Esophagus muscularis mucosa (tissue), 4 donors: Measurements from ENCODE around the gene CTSS. TPM values are rescaled to one million over a fixed set of nuclear protein-coding genes. Genes with fewer than 3 reads are reported as not detected.
"Not testable (repeated sequence)": the region's sequence is repeated elsewhere in the genome, so short reads cannot be mapped to it uniquely, and the experiment has no call there.

Source experiments
- DNase-seq: peaks from one replicate; pipeline ENCODE4 v3.0.0-alpha.2; 2017; ENCODE audit errors: extremely low spot score
- H3K27ac ChIP-seq, 4 donors: fragments of 200-600 bp; sonication (generic); replicated peaks in 1 of 4; 1 replicate in 3 of 4; 2 replicates in 1 of 4; pipeline ENCODE4 v1.5.1; 2016 to 2019; ENCODE audit warnings: mild to moderate bottlenecking in 1 of 4
- H3K27me3 ChIP-seq, 4 donors: fragments of 200-600 bp; sonication (generic); one replicate each; pipeline versions ENCODE4 v1.5.1 to v1.6.0; 2016 to 2019
- H3K36me3 ChIP-seq, 4 donors: fragments of 200-600 bp; sonication (generic); one replicate each; pipeline ENCODE4 v1.5.1; 2016 to 2019
- H3K4me1 ChIP-seq, 4 donors: fragments of 200-600 bp; sonication (generic); one replicate each; pipeline ENCODE4 v1.5.1; 2016 to 2019
- H3K4me3 ChIP-seq, 4 donors: fragments of 200-600 bp; sonication (generic); 1 replicate in 2 of 4; 2 replicates in 2 of 4; pipeline ENCODE4 v1.5.1; 2016 to 2019; ENCODE audit warnings: mild to moderate bottlenecking in 4 of 4, moderate library complexity in 1 of 4
- H3K9me3 ChIP-seq, 4 donors: fragments of 200-600 bp; sonication (generic); 1 replicate in 3 of 4; 2 replicates in 1 of 4; pipeline ENCODE4 v1.5.1; 2016 to 2019
- EP300 ChIP-seq: sonication (generic); formaldehyde crosslinking; IDR thresholded peaks from one replicate; pipeline ENCODE4 v1.6.1; 2017; ENCODE audit warnings: antibody characterized with exemption
- POLR2A ChIP-seq: fragments of 450-650 bp; IDR thresholded peaks from one replicate; pipeline ENCODE4 v1.6.1; 2017; ENCODE audit warnings: antibody characterized with exemption, moderate library complexity, mild to moderate bottlenecking, low read depth
- POLR2AphosphoS5 ChIP-seq, 2 donors: sonication (generic); formaldehyde crosslinking; IDR thresholded peaks; one replicate each; pipeline ENCODE4 v1.6.1; 2017; ENCODE audit warnings: antibody characterized with exemption in 2 of 2
- WGBS: methylation state at CpG from one replicate; pipeline ENCODE4 v1.1.5; 2018; 5-methylcytosine and 5-hydroxymethylcytosine counted together
- intact Hi-C: fragments of 100-400 bp; cut with DNase I; formaldehyde crosslinking; loops from one replicate; pipeline ENCODE4 v1.15.1; 2023
- total RNA-seq, 4 donors: library from RNA; depleted of rRNA; stranded (reverse); fragments of >200 nt; gene quantifications; one replicate each; pipeline versions ENCODE4 v1.1.0 to v1.2.1, GENCODE V29; 2016
- TF ChIP-seq, protein P1 (sequence below), 3 experiments: fragments of 200-600 bp in 2 of 3; fragments of 450-650 bp in 1 of 3; sonication (generic) in 2 of 3; IDR thresholded peaks; one replicate each; pipeline ENCODE4 v1.5.1; 2017 to 2019; ENCODE audit warnings: antibody characterized with exemption in 3 of 3, mild to moderate bottlenecking in 2 of 3, moderate library complexity in 1 of 3

CTSS gene
- total RNA-seq, 4 donors from 2014 or later = 20.2 to 82.7 (median 45.2) TPM

DNA sequence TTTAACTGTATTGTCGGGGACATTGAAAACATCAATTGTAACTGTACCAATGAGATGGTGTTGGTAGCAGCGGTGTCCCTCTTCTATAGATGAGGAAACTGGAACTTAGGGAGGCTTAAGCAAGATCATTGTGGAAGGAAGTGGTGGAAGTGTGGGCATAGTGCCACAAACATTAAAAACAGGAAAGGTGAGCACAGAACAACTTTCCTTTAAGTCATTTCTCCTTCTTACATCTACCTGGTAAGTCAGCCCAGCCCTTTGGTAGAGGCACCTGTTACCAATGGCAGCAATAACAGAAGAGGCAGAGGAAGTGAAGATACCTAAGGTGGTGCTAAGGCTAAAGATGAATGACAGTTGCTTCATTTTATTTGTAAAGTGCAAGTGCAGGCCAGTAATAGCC lies 12.0 kb upstream of the CTSS start:
- no peaks in the 10 kb centered on the region for H3K4me1 ChIP-seq
- DNase-seq = no peak
- TF ChIP-seq POLR2AphosphoS5 (IDR thresholded peaks at IDR 0.05) (no peak), EP300 (no peak), POLR2A (no peak)
- TF ChIP-seq, protein P1, sequence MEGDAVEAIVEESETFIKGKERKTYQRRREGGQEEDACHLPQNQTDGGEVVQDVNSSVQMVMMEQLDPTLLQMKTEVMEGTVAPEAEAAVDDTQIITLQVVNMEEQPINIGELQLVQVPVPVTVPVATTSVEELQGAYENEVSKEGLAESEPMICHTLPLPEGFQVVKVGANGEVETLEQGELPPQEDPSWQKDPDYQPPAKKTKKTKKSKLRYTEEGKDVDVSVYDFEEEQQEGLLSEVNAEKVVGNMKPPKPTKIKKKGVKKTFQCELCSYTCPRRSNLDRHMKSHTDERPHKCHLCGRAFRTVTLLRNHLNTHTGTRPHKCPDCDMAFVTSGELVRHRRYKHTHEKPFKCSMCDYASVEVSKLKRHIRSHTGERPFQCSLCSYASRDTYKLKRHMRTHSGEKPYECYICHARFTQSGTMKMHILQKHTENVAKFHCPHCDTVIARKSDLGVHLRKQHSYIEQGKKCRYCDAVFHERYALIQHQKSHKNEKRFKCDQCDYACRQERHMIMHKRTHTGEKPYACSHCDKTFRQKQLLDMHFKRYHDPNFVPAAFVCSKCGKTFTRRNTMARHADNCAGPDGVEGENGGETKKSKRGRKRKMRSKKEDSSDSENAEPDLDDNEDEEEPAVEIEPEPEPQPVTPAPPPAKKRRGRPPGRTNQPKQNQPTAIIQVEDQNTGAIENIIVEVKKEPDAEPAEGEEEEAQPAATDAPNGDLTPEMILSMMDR (IDR thresholded peaks at IDR 0.05) = no peak
- intact Hi-C loops = no loop called here
- no peaks in the 10 kb centered on the region for H3K9me3 ChIP-seq
- H3K4me3 ChIP-seq = no peak overlapping the region
- H3K27me3 ChIP-seq = no peaks in the 10 kb centered on the region
- H3K27ac ChIP-seq = no peak overlapping the region
- 81% methylated on average over 2 of the region's 2 CpGs for WGBS
- no peaks in the 10 kb centered on the region for H3K36me3 ChIP-seq

DNA sequence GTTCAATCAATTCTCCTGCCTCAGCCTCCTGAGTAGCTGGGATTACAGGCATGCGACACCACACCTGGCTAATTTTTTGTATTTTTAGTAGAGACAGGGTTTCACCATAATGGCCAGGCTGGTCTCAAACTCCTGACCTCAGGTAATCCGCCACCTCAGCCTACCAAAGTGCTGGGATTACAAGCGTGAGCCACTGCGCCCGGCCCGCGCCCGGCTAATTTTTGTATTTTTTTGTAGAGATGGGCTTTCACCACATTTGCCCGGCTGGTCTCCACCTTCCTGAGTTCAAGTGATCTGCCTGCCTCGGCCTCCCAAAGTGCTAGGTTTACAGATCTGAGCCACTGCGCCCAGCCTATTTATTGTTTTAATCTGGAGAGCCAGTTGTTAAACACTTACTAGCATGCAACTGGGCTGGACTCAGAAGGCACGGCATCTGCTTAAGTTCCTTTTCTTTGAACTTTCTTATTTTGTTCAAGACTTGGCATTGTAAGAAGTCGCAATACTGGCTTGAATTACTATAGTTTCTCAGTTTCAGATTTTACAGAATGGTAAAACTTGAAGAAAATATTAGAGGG lies 10.4 kb upstream of the CTSS start:
- WGBS = 94% methylated on average over 13 of the region's 13 CpGs
- not testable (repeated sequence) for H3K36me3 ChIP-seq

DNA sequence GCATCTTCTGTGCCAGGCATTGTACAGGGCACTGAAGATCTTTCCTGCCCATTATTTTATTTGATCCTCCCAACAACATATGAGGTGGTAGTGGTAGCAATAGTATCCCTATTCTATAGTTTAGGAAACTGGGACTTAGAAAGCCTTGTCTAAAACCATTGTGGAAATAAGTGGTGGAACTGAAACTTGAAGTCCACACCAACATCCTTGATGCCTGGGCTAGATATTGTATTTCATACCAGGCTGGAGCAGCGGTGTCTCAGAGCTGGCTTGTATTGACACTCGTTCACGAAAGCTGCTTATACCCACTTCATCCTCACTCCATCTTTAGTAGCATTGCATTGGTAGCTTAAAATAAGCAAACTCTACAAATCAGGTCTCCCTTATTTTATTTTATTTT lies 9.7 kb upstream of the CTSS start:
- Histone ChIP-seq H3K36me3 (no peaks in the 10 kb centered on the region), H3K27ac (no peak overlapping the region), H3K4me3 (no peak overlapping the region), H3K27me3 (no peaks in the 10 kb centered on the region), H3K9me3 (no peaks in the 10 kb centered on the region), H3K4me1 (no peaks in the 10 kb centered on the region)
- no peak for DNase-seq
- WGBS = 87% methylated on average over 3 of the region's 3 CpGs
- TF ChIP-seq EP300 (no peak), POLR2AphosphoS5 (IDR thresholded peaks at IDR 0.05) (no peak), POLR2A (no peak)
- TF ChIP-seq, protein P1 (IDR thresholded peaks at IDR 0.05) = no peak
- intact Hi-C loops = no loop called here

More for the DNA sequence above, 10.4 kb upstream of the CTSS start:
- H3K27me3 ChIP-seq, H3K4me3 ChIP-seq, intact Hi-C loops, DNase-seq, H3K27ac ChIP-seq, H3K4me1 ChIP-seq, H3K9me3 ChIP-seq: not testable (repeated sequence)

DNA sequence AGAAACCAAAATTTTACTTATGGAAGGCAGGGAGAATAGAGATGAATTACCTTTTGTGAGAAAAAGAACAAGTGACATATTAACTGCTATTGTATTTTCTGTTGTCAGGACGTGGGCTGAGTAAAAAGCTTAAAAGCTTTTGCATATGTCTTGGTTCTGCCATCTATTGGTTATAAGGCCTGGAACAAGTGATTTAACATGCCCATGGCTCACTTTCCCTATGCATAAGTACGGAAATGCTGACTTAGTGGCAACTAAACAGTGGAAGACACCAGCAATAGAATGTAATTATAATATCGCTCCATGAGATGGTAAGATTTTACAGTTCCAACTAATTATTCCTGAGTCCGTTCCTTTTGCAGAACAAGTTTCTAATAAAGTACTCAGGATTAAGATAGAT lies 6.7 kb upstream of the CTSS start:
- intact Hi-C loops = no loop called here
- 83% methylated on average over 4 of the region's 4 CpGs for WGBS
- H3K4me1 ChIP-seq = no peaks in the 10 kb centered on the region

DNA sequence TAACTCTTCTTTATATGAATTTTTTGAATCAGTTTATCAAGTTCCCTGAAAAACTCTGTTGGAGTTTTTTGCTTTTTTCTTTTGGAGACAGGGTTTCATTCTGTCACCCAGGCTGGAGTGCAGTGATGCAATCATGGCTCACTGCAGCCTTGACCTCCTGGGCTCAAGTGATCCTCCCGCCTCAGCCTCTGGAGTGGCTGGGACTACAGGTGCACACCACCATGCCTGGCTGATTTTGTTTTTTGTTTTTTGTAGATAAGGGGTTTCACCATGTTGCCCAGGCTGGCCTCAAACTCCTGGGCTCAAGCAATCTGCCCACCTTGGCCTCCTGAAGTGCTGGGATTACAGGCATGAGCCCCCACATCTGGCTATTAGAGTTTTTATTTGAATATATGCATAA lies 2.1 kb upstream of the CTSS start:
- H3K36me3 ChIP-seq, H3K27me3 ChIP-seq, intact Hi-C loops, H3K4me3 ChIP-seq, H3K4me1 ChIP-seq, H3K9me3 ChIP-seq, DNase-seq, H3K27ac ChIP-seq: not testable (repeated sequence)
- WGBS = 57% methylated on average over 1 of the region's 1 CpG

More for the DNA sequence above, 6.7 kb upstream of the CTSS start:
- Histone ChIP-seq H3K4me3 (no peak overlapping the region), H3K36me3 (no peaks in the 10 kb centered on the region), H3K27me3 (no peaks in the 10 kb centered on the region), H3K27ac (no peak overlapping the region), H3K9me3 (no peaks in the 10 kb centered on the region)
- TF ChIP-seq POLR2A (no peak), POLR2AphosphoS5 (IDR thresholded peaks at IDR 0.05) (no peak), EP300 (no peak)
- TF ChIP-seq, protein P1 (IDR thresholded peaks at IDR 0.05) = no peak
- no peak for DNase-seq

DNA sequence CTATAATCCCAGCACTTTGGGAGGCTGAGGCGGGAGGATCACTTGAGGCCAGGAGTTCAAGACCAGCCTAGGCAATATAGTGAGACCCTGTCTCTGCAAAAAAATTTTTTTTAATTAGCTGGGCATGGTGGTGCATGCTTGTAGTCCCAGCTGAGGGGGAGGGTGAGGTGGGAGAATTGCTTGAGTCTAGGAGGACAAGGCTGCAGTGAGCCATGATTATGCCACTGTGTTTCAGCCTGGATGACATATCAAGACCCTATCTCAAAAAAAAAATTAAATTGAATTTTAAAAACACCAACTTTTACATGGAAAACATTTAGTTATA lies 361 bp upstream of the CTSS start:
- peak overlapping the region in 3 of 4 donors; percentile 44 to 63 (median 46) for H3K27ac ChIP-seq
- H3K4me1 ChIP-seq, intact Hi-C loops, DNase-seq, H3K27me3 ChIP-seq, H3K36me3 ChIP-seq, H3K9me3 ChIP-seq: not testable (repeated sequence)
- WGBS = 70% methylated on average over 1 of the region's 1 CpG
- peak overlapping the region in 3 of 4 donors; percentile 38 to 54 (median 42) for H3K4me3 ChIP-seq
